ENCODE measurements around the gene TRPM8.

TRPM8 gene

GRCh38 chr2:233905945-233906344, 11.2 kb upstream of the TRPM8 start:
- H3K27ac ChIP-seq (replicated peaks), result no peak overlapping the region
- TF ChIP-seq POLR2AphosphoS5 (IDR thresholded peaks at IDR 0.05; ENCODE audit: low read depth), result no peak
- no peak for TF ChIP-seq CTCF (IDR thresholded peaks at IDR 0.05; ENCODE audit: insufficient read depth, low read length)
- no peak for TF ChIP-seq GABPA (IDR thresholded peaks at IDR 0.05; ENCODE audit: low read depth)
- no peak for TF ChIP-seq SPI1 (IDR thresholded peaks at IDR 0.05; ENCODE audit: borderline replicate concordance, low read depth)
- no peak for TF ChIP-seq REST (IDR thresholded peaks at IDR 0.05; ENCODE audit: insufficient replicate concordance, low read depth)
- DNase-seq (ENCODE audit: low read depth in 1 of 2, low spot score in 1 of 2), result no peak
- H3K27me3 ChIP-seq (ENCODE audit: insufficient read depth, poor library complexity, severe bottlenecking), result no peaks in the 10 kb centered on the region
- H3K4me3 ChIP-seq (replicated peaks; ENCODE audit: insufficient read depth, low read length), result no peak overlapping the region

GRCh38 chr2:233907627-233908026, 9.5 kb upstream of the TRPM8 start:
- TF ChIP-seq SPI1 (IDR thresholded peaks at IDR 0.05; ENCODE audit: borderline replicate concordance, low read depth) (no peak), REST (IDR thresholded peaks at IDR 0.05; ENCODE audit: insufficient replicate concordance, low read depth) (no peak), CTCF (IDR thresholded peaks at IDR 0.05; ENCODE audit: insufficient read depth, low read length) (no peak), GABPA (IDR thresholded peaks at IDR 0.05; ENCODE audit: low read depth) (no peak), POLR2AphosphoS5 (IDR thresholded peaks at IDR 0.05; ENCODE audit: low read depth) (no peak)
- no peak for DNase-seq (ENCODE audit: low read depth in 1 of 2, low spot score in 1 of 2)
- no peak overlapping the region for H3K4me3 ChIP-seq (replicated peaks; ENCODE audit: insufficient read depth, low read length)
- H3K27ac ChIP-seq (replicated peaks), result no peak overlapping the region
- no peaks in the 10 kb centered on the region for H3K27me3 ChIP-seq (ENCODE audit: insufficient read depth, poor library complexity, severe bottlenecking)

GRCh38 chr2:233912691-233913423, 4.3 kb upstream of the TRPM8 start:
- Histone ChIP-seq H3K4me3 (replicated peaks; ENCODE audit: insufficient read depth, low read length) (no peak overlapping the region), H3K27me3 (ENCODE audit: insufficient read depth, poor library complexity, severe bottlenecking) (peaks cover 5% of the 10 kb centered on the region), H3K27ac (replicated peaks) (no peak overlapping the region)
- DNase-seq (ENCODE audit: low read depth in 1 of 2, low spot score in 1 of 2), result no peak
- peak; percentile 94 for TF ChIP-seq REST (IDR thresholded peaks at IDR 0.05; ENCODE audit: insufficient replicate concordance, low read depth)
- no peak for TF ChIP-seq SPI1 (IDR thresholded peaks at IDR 0.05; ENCODE audit: borderline replicate concordance, low read depth)

All from HL-60 (cell line).